Non-pigmented ciliary epithelial cell (primary cell): ENCODE results near the gene TNFRSF25.

ENCODE experiments used
- DNase-seq: peaks from one replicate; pipeline ENCODE4 v3.0.0-alpha.2; 2010; ENCODE audit warnings: low read depth

Gene TNFRSF25

DNA sequence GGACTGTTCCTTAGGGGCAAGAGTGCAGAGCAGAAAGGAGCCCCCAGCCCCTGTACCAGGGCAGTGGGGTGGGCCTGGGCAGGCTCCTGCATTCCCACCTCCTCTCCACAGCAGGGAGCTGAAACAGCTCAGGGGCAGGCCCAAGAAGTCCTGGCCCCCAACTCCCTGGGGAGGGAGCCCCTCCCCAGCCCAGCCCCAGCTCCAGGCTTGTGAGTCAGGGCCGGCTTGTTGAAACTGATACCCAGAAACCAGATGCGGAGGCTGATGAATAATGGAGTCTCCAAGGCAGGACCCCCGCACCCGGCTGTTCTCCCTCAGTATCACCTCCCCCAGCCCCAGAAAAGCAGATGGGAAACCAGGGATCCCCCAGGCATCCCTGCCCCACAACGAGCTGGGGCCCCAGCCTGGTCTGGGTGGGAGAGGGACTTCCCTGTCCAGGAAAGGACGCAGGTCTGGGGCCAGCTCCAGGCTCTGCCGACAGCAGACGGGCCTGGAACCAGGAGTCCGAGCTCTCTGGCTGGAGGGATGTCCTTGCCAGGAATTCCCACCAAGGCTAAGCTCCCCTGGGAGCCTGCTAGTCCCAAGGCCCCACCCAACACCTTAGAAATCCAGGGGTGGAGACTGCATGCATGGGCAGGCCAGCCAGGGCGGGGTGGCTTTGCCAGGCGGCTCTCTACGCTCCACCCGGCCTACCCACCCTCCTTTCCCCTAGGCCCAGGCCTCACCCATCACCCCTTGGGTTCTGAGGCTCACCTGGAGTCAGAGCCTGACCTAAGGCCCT lies 22.8 kb upstream of the TNFRSF25 start:
- no peak for DNase-seq

DNA sequence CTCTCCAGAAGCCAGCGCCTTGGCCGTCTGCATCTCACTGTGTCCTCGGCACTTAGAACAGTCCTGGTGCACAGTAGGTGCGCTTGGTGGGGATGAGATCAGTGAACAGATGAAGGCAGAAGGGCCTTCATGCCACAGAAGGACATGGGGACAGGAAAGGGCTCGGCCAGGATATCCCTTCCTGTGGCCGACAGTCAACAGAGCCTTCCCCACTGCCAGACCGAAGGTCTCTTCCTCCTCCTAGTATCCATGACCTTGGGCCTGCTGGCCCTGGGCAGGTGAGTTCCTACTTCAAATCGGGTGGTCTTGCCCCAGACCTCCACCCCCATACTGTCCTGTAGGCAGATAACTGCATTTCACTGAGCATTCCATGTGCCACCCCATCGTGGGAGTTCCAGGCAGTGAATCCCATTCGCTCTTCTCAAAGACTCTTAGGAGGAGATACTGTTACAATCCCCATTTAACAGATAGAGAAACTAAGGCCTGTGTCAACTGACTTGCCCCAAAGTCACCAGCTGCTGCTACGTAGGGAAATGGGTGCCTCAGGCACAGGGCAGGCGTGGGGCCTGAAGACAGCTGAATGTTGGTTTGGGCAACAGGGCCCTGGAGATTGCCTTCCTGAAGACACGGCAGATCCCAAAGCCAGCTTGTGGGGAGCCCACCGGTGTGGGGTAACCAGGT lies 22.0 kb upstream of the TNFRSF25 start:
- no peak for DNase-seq

DNA sequence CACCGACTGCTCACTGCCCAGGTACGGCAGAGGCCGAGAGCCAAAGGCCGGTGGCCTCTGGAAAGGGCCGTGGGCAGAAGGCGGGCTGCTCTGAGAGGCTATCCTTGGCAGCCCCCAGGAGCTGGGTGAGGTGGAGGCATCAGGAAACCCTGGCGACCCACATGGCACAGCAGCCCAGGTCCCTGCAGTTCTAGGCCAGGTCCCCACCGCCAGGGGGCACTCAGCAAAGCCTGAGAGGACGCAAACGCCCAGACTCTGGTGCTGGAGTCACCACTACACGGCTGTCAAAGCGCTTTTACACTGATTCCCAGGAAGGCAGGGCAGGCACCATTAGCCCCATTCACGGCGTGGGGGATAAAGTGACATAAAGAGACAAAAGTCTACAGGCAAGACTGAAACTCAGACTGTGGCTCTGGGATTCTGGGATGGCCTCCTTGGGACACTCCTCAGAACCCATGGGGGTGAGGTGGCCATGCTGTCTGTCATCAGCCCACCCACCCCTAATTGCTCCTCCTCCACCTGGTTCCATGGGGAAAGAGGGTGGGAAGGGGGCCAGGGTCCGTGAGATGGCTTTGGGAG lies 20.5 kb upstream of the TNFRSF25 start:
- peak; percentile 42 for DNase-seq

DNA sequence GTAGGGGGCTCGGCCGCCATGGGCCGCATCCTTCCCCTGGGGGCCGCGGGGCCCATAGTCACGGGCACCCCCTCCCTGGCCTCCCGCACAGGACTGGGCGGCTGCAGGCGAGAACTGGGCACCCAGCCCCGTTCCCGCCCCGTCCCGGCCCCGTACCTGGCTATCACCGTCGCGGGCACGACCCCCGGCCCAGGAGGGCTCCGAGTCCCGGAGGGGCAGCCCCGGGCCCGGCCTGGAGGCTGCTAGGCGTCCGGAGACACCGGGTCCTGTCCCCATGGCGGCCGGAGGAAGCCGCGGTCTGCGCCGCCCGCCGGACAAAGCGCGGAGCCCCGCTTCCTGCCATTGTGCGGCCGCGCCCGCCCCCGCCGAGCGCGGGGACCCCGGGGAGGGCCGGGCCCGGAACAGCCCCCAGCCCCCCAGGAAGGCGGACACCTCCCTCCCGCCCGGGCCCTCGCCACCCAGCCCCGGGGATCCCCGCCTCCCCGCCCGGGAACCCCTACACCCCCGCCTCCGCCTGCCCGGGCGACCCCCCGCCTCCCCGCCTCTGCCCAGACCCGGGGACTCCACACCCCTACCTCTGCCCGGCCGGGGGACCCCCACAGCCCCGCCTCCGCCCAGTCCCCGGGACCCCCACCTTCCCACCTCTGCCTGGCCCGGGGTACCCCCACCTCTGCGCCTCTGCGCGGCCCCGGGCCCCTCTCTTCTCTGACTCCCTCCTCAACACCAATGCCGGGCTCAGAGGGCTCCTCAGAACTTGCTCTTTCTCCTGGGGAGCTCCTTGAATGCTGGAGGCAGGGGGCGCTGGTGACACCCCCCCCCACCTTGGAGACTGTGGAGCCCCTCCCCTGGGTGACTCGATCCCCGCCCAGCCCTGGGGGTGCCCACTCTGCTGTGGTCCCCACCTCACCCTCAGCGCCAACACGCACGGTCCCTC lies 19.5 kb upstream of the TNFRSF25 start:
- no peak for DNase-seq

DNA sequence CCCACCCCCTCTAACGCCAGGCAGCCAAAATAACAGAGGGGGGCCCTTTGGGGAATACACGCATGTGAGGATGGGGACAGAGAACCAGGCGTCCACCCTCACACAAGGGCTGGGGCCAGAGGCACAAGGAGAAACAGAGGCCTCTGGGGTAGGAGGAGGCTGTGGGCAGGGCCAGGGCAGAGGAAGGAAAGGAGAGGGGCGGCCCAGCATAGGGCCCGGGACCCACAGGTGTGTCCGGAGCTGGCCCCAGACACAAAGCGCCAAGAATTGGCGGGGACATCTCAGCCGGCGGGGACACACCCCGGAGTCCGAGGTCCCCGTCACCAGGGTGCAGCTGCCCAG lies 18.8 kb upstream of the TNFRSF25 start:
- DNase-seq = no peak

DNA sequence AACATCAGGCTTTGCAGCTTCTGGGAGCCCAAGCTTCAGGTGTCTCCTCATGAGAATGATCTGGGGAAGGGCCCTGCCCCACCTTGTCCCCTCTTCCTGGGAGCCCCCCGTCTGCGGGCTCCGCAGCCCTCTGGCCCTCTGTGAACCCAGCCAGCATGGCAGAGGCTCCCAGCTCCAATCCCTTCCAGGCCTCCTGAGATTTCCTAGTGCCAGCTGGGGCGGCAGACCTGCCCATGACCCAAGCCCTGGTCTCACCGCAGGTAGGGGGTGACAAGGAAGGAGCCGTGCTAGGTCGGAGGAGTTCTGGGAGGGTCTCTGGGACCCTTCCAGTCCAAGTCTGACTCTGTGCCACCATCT lies 17.8 kb upstream of the TNFRSF25 start:
- DNase-seq = no peak

DNA sequence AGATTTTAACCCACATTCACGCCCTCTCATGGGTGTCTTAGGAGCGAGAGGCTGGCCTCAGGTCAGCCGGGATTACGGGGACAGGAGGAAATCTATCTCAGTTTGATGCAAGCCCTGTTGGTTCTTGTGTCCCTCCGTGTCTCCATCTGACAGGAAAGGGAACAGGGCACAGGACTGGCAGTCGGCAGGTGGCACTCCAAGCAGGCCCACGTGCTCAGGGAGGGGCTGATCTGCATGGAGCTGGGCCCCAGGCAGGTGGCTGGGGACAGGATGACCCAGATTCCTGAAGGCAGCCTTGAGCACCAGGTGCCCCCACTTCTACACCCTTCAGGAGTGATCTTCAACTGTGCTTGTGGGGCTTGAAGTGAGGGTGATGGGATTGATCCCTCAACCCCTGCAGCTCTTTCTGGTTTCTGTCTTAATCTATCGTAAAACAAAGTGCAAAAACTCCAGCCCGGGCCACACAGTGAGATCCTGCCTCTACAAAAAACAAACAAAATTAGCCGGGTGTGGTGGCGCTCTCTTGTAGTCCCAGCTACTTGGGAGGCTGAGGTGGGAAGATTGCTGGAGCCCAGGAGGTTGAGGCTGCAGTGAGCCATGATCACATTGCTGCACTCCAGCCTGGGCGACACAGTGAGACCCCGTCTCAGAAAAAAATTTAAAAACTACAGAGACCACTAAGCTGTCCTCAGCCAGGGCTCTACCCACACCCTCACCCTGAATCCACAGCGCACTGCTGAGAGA lies 17.2 kb upstream of the TNFRSF25 start:
- no peak for DNase-seq

DNA sequence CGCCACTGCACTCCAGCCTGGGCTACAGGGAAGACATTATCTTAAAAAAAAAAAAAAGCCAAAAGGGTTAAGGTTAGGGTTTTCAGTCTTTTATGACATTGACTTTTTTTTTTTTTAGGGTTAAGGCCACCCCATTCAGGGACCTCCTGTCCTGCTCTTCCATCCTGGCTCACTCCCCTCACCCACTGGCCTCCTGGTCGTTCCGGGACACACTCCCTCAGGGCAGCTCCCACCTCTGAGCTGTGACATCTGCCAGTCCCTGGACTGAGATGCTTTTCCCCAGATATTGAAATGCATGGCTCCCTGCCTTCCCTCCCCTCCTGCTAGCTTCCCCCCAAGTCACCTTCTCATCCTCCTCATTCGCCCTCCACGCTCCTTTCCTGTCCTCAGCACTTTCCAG lies 15.8 kb upstream of the TNFRSF25 start:
- DNase-seq = no peak

DNA sequence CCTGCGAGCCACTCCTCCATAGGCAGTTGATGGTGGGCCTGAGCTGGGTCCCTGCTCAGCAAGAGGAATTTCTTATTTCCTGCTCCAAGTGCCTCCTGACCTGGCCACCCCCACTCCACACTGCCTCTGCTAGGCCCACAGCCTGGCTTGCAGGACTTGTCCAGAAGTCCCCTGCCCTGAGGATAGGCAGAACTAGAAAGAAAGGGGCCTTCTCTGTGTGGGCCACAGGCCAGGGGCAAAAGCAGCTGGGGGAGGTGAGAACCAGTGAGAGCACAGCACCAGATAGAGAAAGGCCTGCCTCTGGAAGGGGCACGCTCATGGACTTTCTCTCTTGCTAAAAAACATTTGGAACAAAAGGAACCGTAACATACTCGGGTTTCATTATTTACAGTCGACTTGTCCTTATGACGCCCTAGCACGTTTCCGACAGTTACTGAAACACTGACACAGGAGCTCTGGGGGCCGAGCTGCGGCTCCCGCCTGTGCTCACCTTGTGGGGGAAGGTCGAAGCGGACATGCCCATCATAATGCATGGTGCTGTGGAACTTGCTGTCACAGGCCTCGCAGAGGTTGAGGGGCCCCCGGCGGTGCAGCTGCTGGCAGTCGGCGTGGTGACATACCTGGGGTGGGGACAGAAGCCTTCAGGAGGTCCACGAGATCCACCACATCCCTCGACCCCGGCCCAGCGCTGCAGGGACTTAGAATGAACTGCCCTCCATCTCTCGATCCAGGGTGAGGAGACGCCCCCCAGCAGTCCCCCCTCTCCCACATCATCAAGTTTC lies 11.3 kb upstream of the TNFRSF25 start:
- no peak for DNase-seq

DNA sequence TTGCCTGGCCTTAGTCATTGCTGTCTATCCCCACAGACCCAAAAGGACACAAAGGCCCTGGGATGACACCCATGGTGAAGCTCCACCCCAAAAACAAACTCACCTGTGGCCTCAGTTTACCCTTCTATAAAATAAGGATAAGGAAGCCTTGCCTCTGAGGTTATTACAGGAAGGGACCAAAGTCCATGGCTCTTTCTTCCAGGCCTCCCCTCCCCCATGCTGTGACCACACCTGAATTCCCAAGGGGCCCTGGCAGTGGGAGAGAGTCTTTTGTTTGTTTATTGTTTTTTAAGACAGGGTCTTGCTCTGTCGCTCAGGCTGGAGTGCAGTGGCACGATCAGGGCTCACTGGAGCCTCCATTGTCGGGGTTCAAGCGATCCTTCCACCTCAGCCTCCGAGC lies 10.5 kb upstream of the TNFRSF25 start:
- no peak for DNase-seq

DNA sequence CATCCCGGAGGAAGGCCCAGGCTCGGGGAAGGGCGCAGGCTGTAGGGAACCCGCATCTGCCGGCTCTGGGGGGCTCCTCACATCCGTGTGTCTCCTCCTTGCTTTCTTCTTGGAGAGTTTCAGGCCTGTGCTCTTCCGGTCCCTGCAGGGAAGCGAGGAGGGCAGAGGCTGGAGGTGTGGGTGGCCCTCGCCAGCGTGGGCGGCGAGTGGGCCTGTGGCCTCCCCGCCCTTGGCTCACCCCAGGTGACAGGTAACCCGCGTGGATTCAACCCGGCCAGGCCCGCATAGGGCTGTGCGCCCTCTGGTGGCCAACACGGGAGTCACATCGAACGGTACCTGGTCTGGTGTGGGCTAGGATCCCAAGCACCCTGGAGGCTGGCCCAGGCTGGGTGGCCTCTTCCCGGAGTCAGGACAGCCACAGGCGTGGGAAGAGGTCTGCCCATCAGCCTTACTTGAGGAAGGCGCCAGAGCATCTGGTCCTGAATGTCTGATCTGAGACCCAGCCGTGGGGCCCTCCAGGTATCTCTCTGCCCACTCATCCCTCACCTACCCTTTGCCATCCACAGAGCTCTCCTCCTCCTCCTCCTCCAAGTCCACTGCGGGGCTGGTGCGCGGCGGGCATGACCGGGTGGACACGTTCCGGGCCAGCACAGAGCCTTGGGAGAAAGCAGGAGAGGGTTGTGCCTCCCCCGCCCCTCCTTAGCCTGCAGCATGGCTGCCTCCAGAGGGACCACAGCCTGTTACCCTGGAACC lies 9.6 kb upstream of the TNFRSF25 start:
- DNase-seq = no peak

DNA sequence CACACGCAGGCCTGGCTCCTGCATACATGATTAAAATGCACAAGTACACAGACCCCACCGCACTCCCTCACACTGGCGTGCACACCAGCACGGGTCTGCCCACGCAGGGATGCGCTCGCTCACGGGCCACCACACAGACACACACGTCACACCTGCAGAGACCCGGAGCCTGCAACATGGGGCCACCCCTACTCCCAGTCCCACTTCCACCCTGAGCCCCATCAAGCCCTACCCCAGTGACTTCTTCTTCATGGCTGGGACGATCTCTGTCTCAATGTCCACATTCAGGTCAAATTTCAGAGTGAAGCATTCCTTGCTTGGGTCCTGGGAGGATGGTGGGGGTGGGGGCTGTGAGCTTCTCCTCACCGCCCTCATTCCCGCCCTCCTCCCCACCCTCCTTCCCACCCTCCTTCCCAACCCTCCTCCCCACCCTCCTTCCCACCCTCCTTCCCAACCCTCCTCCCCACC lies 8.9 kb upstream of the TNFRSF25 start:
- DNase-seq = no peak

DNA sequence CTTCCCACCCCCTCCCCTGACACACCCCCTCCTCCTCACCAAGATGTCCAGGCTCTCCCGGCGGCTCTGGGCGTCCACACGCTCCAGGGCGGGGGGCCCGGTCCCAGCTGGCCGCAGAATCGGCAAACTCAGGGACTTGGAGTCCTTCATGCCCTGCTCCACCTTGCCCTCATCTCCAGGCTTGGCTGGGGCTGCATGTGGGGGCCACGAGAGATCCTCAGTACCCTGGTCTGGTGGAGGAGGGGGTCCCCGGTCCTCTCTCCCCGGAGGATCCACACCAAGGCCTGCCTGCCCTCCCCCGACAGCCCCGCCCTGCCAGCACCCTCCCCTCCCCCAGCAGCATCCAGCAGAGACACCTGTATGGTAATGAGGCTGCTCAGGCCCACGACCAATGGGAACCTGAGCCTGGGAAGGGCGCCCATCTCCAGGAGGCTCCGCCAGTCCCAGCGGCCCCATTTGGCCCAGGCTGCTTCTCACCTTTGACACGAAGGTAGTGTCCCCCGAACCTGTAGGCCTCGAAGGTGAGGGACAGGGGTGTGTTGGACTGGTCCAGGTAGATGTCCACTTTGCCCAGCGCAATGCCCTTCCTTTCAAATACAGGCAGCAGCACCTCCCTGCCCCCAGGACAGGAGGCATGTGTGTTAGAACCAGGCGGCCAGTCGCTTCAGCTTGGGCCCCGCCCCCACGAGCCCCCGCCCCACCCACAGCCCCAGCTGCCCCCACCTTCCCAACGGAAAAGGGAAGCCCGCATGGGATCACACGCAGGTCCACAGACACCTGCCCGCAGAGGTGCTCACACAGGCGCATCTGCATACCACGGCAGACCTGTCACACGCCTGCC lies 8.2 kb upstream of the TNFRSF25 start:
- no peak for DNase-seq

DNA sequence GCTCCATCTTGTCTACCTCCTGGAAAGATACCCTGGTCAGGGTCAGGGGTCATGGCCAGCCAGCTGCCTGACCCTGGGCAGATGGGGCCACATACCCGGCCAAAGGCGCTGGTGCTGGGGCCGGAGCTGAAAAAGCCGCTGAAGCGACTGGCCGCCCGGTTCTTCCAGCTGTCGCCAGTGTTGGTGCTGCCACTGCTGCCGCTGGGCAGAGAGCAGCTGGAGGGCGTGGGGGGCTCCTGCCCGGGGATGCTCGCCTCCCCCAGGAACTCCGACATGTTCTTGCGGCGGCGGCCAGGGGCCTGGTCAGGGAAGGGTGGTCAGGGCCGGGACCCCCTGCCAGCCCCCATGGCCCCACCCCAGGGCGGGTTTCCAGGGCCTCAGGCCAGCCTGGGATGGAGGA lies 7.2 kb upstream of the TNFRSF25 start:
- no peak for DNase-seq

DNA sequence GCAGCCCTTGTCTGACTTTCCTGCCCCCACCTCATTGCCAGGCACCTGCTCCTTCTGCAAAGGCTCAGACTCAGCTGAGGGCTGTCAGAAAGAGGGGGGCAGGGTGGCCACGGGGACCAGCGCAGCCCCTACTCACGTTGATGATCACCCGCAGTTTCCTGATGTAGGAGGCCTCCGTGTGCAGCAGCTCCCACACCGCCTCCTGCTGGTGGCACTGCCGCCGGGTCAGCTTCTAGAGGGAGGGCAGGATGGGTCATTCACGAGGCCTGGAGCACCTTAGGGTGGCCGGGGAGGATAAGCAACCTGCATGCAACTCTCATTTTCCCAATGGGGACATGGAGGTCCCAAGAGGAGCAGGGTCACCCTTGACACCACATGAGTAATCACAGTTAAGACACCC lies 6.4 kb upstream of the TNFRSF25 start:
- DNase-seq = no peak

DNA sequence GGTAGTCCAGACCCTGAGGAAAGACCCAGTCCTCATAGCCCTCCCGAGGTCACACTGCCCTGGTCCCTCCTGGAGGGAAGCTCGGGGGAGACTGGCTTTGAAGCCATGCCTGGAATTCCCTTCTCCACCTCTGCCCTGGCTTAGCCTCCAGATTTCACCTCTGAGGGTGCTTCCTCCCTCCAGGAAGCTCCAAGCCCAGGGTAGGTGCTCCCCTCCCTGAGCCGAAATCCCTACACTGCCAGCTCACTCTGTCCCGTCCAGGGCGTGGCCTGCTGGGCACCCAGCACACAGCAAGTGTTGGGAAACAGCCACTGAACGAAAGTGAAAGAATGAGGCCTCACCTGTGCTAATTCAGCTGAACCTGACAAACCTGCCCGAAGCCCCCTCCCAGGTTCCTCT lies 6.0 kb upstream of the TNFRSF25 start:
- no peak for DNase-seq

DNA sequence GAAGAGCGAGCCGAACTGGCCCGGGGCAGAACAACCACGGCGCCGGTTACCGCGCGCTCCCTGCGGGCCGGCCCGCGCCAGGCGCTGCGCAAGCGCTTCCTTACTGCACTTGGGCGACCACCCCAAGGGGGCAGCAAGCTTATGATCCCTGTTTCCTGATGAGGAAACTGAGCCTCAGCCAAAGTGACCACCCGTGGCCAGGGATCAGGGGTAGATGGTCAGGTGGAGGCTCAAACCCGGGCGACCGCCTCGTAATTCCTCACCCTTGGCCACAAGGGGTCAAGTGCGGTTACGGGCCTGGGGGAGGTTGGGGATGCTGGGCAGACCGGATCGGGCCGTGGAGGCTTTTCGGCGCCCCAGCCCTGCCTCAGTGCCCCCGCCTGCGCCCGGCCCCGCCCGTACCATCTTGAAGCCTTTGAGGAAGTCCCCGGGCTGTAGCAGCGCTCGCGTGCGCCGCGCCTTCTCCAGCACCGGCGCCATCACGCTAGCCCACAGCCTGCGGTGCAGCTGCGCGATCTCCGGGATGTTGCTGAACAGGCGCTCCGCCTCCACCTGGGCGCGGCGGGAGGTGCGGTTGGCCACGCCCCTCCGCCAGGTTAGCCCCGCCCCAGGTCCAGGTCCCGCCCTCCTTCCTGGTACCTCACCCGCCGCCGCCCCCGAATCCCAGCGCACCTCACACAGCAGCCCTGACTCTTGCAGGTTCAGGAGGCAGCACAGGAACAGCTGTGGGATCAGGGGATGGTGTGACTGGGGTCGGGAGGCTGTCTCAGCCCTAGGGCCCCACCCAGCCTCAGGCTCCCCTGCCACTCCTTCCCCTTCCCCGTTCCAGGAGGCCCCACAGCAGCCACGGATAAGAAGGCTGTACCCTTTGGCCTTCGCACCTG lies 5.4 kb upstream of the TNFRSF25 start:
- no peak for DNase-seq
